K562 (cell line): ENCODE data around the gene ARHGAP26. TPM values are rescaled to one million over a fixed set of nuclear protein-coding genes. Genes with fewer than 3 reads are reported as not detected.

Experiments
- ATAC-seq: fragments of 200-7000 bp; cut with Tn5 transposase; 3 replicates; pipeline ENCODE4 v1.9.1; 2020; ENCODE audit warnings: moderate library complexity
- BruUV-seq: library from RNA; stranded (reverse); fragments of 400-500 nt; replicated peaks from 2 replicates; lab custom pipeline; 2021; lab: Mats Ljungman, UMichigan
- CTCF ChIA-PET: fragments of 300-600 bp; formaldehyde crosslinking; extraction: SDS; loops from one replicate; lab custom pipeline; 2021; ENCODE audit warnings: low intra/inter-chr PET ratio; lab: Yijun Ruan, JAX
- POLR2A ChIA-PET: fragments of 300-600, 350-650 bp; sonication (Branson Sonifier 250); formaldehyde crosslinking; extraction: SDS; loops from one replicate; lab custom pipeline; 2021; ENCODE audit warnings: antibody characterized with exemption, inconsistent platforms; lab: Yijun Ruan, JAX
- DNase-seq, 4 experiments: peaks; one replicate each; pipeline versions ENCODE4 v3.0.0 to v3.0.0-alpha.2; 2011 to 2018; ENCODE audit warnings: low spot score in 3 of 4, mixed read lengths in 3 of 4; ENCODE audit errors: extremely low read depth in 1 of 4
- FAIRE-seq: peaks from 2 replicates; lab custom pipeline; 2011; peaks lifted over from hg19 to GRCh38; lab: Jason Lieb, UNC
- H2AFZ ChIP-seq: 2 replicates; pipeline ENCODE4 v1.6.0; 2011; ENCODE audit warnings: low read depth, low read length, control low read depth, inconsistent platforms
- H3K27ac ChIP-seq: fragments of 200-600 bp; 3 replicates; pipeline ENCODE4 v1.8.0; 2011; ENCODE audit warnings: low read depth, mild to moderate bottlenecking, control low read depth, inconsistent platforms, low read length, moderate library complexity, mixed read lengths; ENCODE audit errors: extremely low read depth
- H3K27me3 ChIP-seq, 2 experiments: fragments of 300-600 bp in 1 of 2; 2 replicates in 1 of 2; 3 replicates in 1 of 2; pipeline versions ENCODE4 v1.6.0 to v1.8.0; 2011; ENCODE audit warnings: inconsistent platforms in 2 of 2, low read length in 2 of 2, mild to moderate bottlenecking in 1 of 2, mixed read lengths in 1 of 2, moderate library complexity in 1 of 2; ENCODE audit not compliant: control insufficient read depth in 2 of 2, insufficient read depth in 2 of 2
- H3K36me3 ChIP-seq: fragments of 300-600 bp; 3 replicates; pipeline ENCODE4 v1.8.0; 2011; ENCODE audit warnings: mild to moderate bottlenecking, low read length, inconsistent platforms; ENCODE audit not compliant: control insufficient read depth, insufficient read depth
- H3K4me1 ChIP-seq, 2 experiments: fragments of 200-600 bp in 1 of 2; replicated peaks in 1 of 2; 2 replicates in 1 of 2; 3 replicates in 1 of 2; pipeline versions ENCODE4 v1.5.1 to v1.8.0; 2011; ENCODE audit warnings: inconsistent platforms in 2 of 2, low read length in 2 of 2, mild to moderate bottlenecking in 1 of 2, mixed read lengths in 1 of 2, moderate library complexity in 1 of 2; ENCODE audit not compliant: control insufficient read depth in 2 of 2, insufficient read depth in 2 of 2
- H3K4me2 ChIP-seq: 2 replicates; pipeline ENCODE4 v1.6.1; 2011; ENCODE audit warnings: low read length, control low read depth, inconsistent platforms, mixed read lengths; ENCODE audit not compliant: insufficient read depth
- H3K4me3 ChIP-seq: fragments of 200-600 bp; sonication (generic), shearing (Covaris generic); 2 replicates; pipeline ENCODE4 v1.5.1; 2016; ENCODE audit warnings: control low read depth, inconsistent platforms
- H3K79me2 ChIP-seq: fragments of 200-600 bp; 3 replicates; pipeline ENCODE4 v1.8.0; 2011; ENCODE audit warnings: low read length, inconsistent platforms; ENCODE audit not compliant: control insufficient read depth, insufficient read depth
- H3K9ac ChIP-seq, 2 experiments: 2 replicates each; pipeline versions ENCODE4 v1.6.0 to v1.6.1; 2011; ENCODE audit warnings: low read depth in 2 of 2, low read length in 2 of 2, control low read depth in 1 of 2, inconsistent platforms in 1 of 2, mild to moderate bottlenecking in 1 of 2, mixed read lengths in 1 of 2; ENCODE audit not compliant: insufficient read depth in 1 of 2
- H3K9me1 ChIP-seq: one replicate; pipeline ENCODE4 v1.6.0; 2011; ENCODE audit warnings: inconsistent platforms, mild to moderate bottlenecking, low read length, moderate library complexity; ENCODE audit not compliant: control insufficient read depth, insufficient read depth
- H3K9me3 ChIP-seq: replicated peaks from 2 replicates; pipeline ENCODE4 v1.5.1; 2011; ENCODE audit warnings: low read depth, low read length, inconsistent platforms; ENCODE audit not compliant: control insufficient read depth, insufficient read depth
- H4K20me1 ChIP-seq: replicated peaks from 2 replicates; pipeline ENCODE4 v1.6.1; 2011; ENCODE audit warnings: low read length, inconsistent platforms, mixed read lengths; ENCODE audit not compliant: control insufficient read depth, insufficient read depth
- PREB ChIP-seq: sonication (generic); formaldehyde crosslinking; IDR thresholded peaks from 2 replicates; pipeline ENCODE4 v1.8.1; 2023; ENCODE audit warnings: mild to moderate bottlenecking, missing genetic modification reagents
- ZEB2 ChIP-seq: fragments of 450-650 bp; IDR thresholded peaks from 2 replicates; pipeline ENCODE4 v1.6.1; 2016
- ZNF699 ChIP-seq: fragments of 250-450 bp; sonication (Bioruptor Pico); IDR thresholded peaks from 2 replicates; pipeline ENCODE4 v1.8.0; 2021; ENCODE audit warnings: mild to moderate bottlenecking, moderate library complexity; ENCODE audit not compliant: insufficient replicate concordance
- WGBS: fragments of 100-300 bp; shearing (Covaris generic); methylation state at CpG from one replicate; pipeline ENCODE4 v1.1.6; 2016; ENCODE audit warnings: low coverage, mixed read lengths; ENCODE audit not compliant: insufficient coverage; ENCODE audit errors: missing lambda C conversion rate; 5-methylcytosine and 5-hydroxymethylcytosine counted together
- in situ Hi-C: fragments of 300-500 bp; cut with MboI; formaldehyde crosslinking; loops from 4 replicates; pipeline ENCODE4 v1.15.0; 2018; ENCODE audit warnings: inconsistent platforms, mixed read lengths
- intact Hi-C: fragments of 100-400 bp; cut with micrococcal nuclease; formaldehyde crosslinking; loops from 2 replicates; pipeline ENCODE4 v1.14.2; 2022
- polyA plus RNA-seq, 8 experiments: library from polyadenylated mRNA; depleted of rRNA in 4 of 8; stranded (reverse) in 5 of 8; unstranded in 3 of 8; fragments of >200 nt; fragmentation: Nextera tagmentation in 2 of 8; fragmentation: Illumina TruSeq in 1 of 8; extraction: Ambion mirVana in 2 of 8; extraction: Trizol in 1 of 8; gene quantifications; 2 replicates each; pipeline versions ENCODE4 v1.2.1 to v1.2.3, GENCODE V29; 2011 to 2014; ENCODE audit warnings: inconsistent platforms in 1 of 8, missing spikeins in 1 of 8
- total RNA-seq, 7 experiments: library from RNA; depleted of rRNA in 6 of 7; stranded (reverse); fragments of >200 nt in 6 of 7; fragmentation: Illumina TruSeq in 2 of 7; extraction: Trizol in 2 of 7; gene quantifications; 2 replicates each; pipeline versions ENCODE4 v1.2.1 to v1.2.3, GENCODE V29; 2011 to 2021; ENCODE audit warnings: low replicate concordance in 1 of 7
- TF ChIP-seq, protein P1 (sequence below): sonication (generic); formaldehyde crosslinking; IDR thresholded peaks from 2 replicates; pipeline ENCODE4 v1.8.1; 2022; ENCODE audit warnings: missing genetic modification reagents

ARHGAP26 gene
- total and polyA plus RNA-seq, 9 of the 15 experiments (the other 6 are each of a cell fraction or from before 2014, with no cell fraction given), result 0.13 to 1.1 (median 0.55) TPM

GRCh38 chr5:143183989-143184388 is 413.8 kb downstream of the ARHGAP26 start:
- H3K27me3 ChIP-seq, result no peaks in the 10 kb centered on the region
- no peak overlapping the region for H3K4me3 ChIP-seq
- TF ChIP-seq ZNF699 (CRISPR knock-in tag), result no peak
- no peak for TF ChIP-seq PREB (CRISPR knock-in tag)
- TF ChIP-seq, protein P1, sequence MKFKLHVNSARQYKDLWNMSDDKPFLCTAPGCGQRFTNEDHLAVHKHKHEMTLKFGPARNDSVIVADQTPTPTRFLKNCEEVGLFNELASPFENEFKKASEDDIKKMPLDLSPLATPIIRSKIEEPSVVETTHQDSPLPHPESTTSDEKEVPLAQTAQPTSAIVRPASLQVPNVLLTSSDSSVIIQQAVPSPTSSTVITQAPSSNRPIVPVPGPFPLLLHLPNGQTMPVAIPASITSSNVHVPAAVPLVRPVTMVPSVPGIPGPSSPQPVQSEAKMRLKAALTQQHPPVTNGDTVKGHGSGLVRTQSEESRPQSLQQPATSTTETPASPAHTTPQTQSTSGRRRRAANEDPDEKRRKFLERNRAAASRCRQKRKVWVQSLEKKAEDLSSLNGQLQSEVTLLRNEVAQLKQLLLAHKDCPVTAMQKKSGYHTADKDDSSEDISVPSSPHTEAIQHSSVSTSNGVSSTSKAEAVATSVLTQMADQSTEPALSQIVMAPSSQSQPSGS (CRISPR knock-in tag), result no peak
- no peak for TF ChIP-seq ZEB2
- H4K20me1 ChIP-seq, result no peaks in the 10 kb centered on the region
- WGBS, result 53% methylated on average over 1 of the region's 1 CpG
- ATAC-seq, result no peak
- H3K9me1 ChIP-seq, result no peaks in the 10 kb centered on the region
- H2AFZ ChIP-seq, result no peak overlapping the region
- no peak overlapping the region for H3K9ac ChIP-seq
- H3K27ac ChIP-seq, result no peak overlapping the region
- H3K79me2 ChIP-seq, result no peaks in the 10 kb centered on the region
- H3K9me3 ChIP-seq, result no peaks in the 10 kb centered on the region
- H3K4me1 ChIP-seq, result peaks cover 0 to 6% of the 10 kb centered on the region in 2 experiments; a peak in 3 of 5 replicates
- H3K36me3 ChIP-seq, result no peaks in the 10 kb centered on the region
- in situ Hi-C loops (no loop called here), intact Hi-C loops (no loop called here)
- no peak for DNase-seq
- H3K4me2 ChIP-seq, result no peak overlapping the region
- BruUV-seq, result no TSS peak
- no peak for FAIRE-seq
- CTCF ChIA-PET, result no interaction called here
- POLR2A ChIA-PET, result interaction anchor here (0.6 kb wide), 1 partner anchor 220 kb away, joined by 3 read pairs; no protein-coding TSS in a partner anchor
